Tibial artery (tissue), 4 donors: ENCODE data around the gene RING1.

Experiments
- DNase-seq, 2 donors: peaks; one replicate each; pipeline ENCODE4 v3.0.0-alpha.2; 2019
- H3K27ac ChIP-seq, 2 donors: fragments of 200-600 bp; sonication (generic) in 1 of 2; 1 replicate in 1 of 2; 2 replicates in 1 of 2; pipeline ENCODE4 v1.5.1; 2018 to 2019; ENCODE audit warnings: mild to moderate bottlenecking in 1 of 2
- H3K27me3 ChIP-seq, 2 donors: fragments of 200-600 bp; sonication (generic) in 1 of 2; one replicate each; pipeline versions ENCODE4 v1.5.1 to v1.6.0; 2016 to 2019
- H3K36me3 ChIP-seq, 3 donors: fragments of 200-600 bp; sonication (generic) in 2 of 3; one replicate each; pipeline ENCODE4 v1.5.1; 2016 to 2019; ENCODE audit warnings: mild to moderate bottlenecking in 2 of 3
- H3K4me1 ChIP-seq, 4 donors: fragments of 200-600 bp; sonication (generic) in 2 of 4; 1 replicate in 3 of 4; 2 replicates in 1 of 4; pipeline ENCODE4 v1.5.1; 2016 to 2019
- H3K4me3 ChIP-seq, 2 donors: fragments of 200-600 bp; sonication (generic) in 1 of 2; 1 replicate in 1 of 2; 2 replicates in 1 of 2; pipeline ENCODE4 v1.5.1; 2018 to 2019; ENCODE audit warnings: mild to moderate bottlenecking in 2 of 2
- H3K9me3 ChIP-seq, 3 donors: fragments of 200-600 bp; sonication (generic) in 1 of 3; one replicate each; pipeline ENCODE4 v1.5.1; 2016 to 2019
- intact Hi-C: fragments of 100-400 bp; cut with DNase I; formaldehyde crosslinking; loops from one replicate; pipeline ENCODE4 v1.15.0; 2023; ENCODE audit warnings: low total_unique reads
- TF ChIP-seq, protein P1 (sequence below), 2 experiments: fragments of 200-600 bp in 1 of 2; fragments of 450-650 bp in 1 of 2; IDR thresholded peaks; one replicate each; pipeline ENCODE4 v1.5.1; 2017 to 2019; ENCODE audit warnings: antibody characterized with exemption in 2 of 2, mild to moderate bottlenecking in 1 of 2, moderate library complexity in 1 of 2

The RING1 gene

DNA sequence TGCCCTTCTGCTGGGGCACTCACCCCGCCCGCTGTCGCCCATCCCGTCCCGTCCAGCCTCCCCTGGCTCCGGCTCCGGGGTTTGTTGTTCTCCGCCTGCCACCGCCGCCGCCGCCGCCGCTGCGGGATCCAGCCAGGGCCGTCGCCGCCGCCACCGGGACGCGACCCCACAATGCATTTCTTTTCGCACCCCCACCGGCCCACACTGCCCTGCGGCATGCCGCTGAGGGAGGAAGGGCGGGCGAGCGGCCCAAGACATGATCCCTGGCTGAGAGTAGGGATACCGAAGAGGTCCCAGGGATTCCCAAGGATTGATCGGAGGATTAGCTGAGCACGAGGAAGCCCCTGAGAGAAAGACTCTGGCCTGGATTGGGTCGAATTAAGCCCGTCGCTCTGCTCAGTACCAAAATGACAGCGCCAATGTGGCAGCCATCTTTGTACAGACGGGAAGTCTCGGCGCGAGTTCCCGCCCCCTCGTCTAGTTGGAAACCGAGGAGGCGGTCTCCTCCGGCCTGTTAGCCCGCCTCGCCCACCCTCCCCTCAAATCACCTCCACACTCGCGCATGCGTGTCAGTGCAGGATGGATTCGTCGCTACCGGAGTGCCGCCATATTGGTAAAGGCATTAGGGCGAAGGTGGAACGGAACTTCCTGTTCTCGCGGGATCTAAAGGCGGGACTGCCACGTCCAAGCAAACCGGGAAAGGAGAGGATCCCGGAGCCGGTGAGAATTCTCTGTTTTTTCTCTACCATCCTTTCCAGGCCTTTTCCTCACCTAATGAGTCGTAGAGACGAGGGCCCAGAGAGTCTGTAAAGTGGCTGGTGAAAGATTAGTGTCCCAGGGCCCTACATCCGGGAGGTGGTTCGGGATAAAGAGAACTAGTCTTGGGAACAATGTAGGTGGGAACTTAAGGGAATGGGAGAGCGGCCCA, 7.8 kb upstream of the RING1 start, which contains the start of the genes RXRB and SLC39A7:
Gene RXRB (minus strand): TSS at position 447 of the 928 bp plus-strand sequence. CDS start 189 bp downstream, at position 258.
Gene SLC39A7 (plus strand): TSS at position 649 of the 928 bp plus-strand sequence. CDS start 379 bp downstream, outside the sequence.
- intact Hi-C loops: loop anchor here (5.0 kb wide), 1 partner anchor 303 kb away; no protein-coding TSS in a partner anchor
- peak; percentile 100 for DNase-seq
- peaks cover 0 to 70% (median 56%) of the 10 kb centered on the region in 4 donors for H3K4me1 ChIP-seq
- TF ChIP-seq, protein P1, sequence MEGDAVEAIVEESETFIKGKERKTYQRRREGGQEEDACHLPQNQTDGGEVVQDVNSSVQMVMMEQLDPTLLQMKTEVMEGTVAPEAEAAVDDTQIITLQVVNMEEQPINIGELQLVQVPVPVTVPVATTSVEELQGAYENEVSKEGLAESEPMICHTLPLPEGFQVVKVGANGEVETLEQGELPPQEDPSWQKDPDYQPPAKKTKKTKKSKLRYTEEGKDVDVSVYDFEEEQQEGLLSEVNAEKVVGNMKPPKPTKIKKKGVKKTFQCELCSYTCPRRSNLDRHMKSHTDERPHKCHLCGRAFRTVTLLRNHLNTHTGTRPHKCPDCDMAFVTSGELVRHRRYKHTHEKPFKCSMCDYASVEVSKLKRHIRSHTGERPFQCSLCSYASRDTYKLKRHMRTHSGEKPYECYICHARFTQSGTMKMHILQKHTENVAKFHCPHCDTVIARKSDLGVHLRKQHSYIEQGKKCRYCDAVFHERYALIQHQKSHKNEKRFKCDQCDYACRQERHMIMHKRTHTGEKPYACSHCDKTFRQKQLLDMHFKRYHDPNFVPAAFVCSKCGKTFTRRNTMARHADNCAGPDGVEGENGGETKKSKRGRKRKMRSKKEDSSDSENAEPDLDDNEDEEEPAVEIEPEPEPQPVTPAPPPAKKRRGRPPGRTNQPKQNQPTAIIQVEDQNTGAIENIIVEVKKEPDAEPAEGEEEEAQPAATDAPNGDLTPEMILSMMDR (IDR thresholded peaks at IDR 0.05): peak in 1 of 2 experiments; percentile 7
- peak within 1 kb of the TSS; percentile 80 to 95 for H3K4me3 ChIP-seq
- peak within 1 kb of the TSS; percentile 93 to 94 for H3K27ac ChIP-seq
- peaks cover 28 to 48% (median 38%) of the 10 kb centered on the region in 3 donors for H3K36me3 ChIP-seq
- H3K9me3 ChIP-seq: no peaks in the 10 kb centered on the region
- no peaks in the 10 kb centered on the region for H3K27me3 ChIP-seq

DNA sequence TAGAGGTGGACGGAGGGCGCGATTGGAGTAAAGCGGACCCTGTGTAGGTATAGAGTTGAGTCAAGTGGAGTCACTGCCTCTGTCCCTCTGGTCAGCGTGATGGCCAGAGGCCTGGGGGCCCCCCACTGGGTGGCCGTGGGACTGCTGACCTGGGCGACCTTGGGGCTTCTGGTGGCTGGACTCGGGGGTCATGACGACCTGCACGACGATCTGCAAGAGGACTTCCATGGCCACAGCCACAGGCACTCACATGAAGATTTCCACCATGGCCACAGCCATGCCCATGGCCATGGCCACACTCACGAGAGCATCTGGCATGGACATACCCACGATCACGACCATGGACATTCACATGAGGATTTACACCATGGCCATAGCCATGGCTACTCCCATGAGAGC, 7.2 kb upstream of the RING1 start:
- TF ChIP-seq, protein P1 (IDR thresholded peaks at IDR 0.05): no peak
- intact Hi-C loops: loop anchor here (5.0 kb wide), 1 partner anchor 304 kb away; no protein-coding TSS in a partner anchor
- H3K27ac ChIP-seq: peak overlapping the region; percentile 93 to 94
- peaks cover 23 to 42% (median 31%) of the 10 kb centered on the region in 3 donors for H3K36me3 ChIP-seq
- peak overlapping the region; percentile 80 to 95 for H3K4me3 ChIP-seq
- no peak for DNase-seq
- peaks cover 0 to 70% (median 57%) of the 10 kb centered on the region in 4 donors for H3K4me1 ChIP-seq
- H3K27me3 ChIP-seq: no peaks in the 10 kb centered on the region
- no peaks in the 10 kb centered on the region for H3K9me3 ChIP-seq

DNA sequence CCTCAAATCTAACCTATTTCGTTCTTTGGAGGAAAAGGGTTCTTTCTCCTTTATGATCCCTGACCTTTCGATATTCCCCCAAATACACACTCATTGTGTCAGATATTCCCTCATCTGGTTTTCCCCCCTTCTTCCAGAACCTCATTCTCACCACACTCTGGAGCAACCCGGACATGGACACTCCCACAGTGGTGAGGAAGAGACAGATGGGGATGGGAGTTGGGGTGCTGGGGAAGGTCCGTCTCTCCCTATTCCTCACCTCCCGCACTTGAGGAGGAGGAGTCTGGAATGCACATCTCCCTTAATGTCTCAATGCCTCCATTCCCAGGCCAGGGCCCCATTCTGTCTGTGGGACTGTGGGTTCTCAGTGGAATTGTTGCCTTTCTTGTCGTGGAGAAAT, 6.4 kb upstream of the RING1 start:
- Histone ChIP-seq H3K4me1 (peaks cover 0 to 72% (median 60%) of the 10 kb centered on the region in 4 donors), H3K27me3 (no peaks in the 10 kb centered on the region), H3K36me3 (peaks cover 17 to 34% (median 23%) of the 10 kb centered on the region in 3 donors), H3K27ac (peak overlapping the region in 1 of 2 donors; percentile 93), H3K4me3 (peak overlapping the region; percentile 80 to 95), H3K9me3 (no peaks in the 10 kb centered on the region)
- TF ChIP-seq, protein P1 (IDR thresholded peaks at IDR 0.05): no peak
- intact Hi-C loops: loop anchor here (5.0 kb wide), 1 partner anchor 305 kb away; no protein-coding TSS in a partner anchor
- no peak for DNase-seq

DNA sequence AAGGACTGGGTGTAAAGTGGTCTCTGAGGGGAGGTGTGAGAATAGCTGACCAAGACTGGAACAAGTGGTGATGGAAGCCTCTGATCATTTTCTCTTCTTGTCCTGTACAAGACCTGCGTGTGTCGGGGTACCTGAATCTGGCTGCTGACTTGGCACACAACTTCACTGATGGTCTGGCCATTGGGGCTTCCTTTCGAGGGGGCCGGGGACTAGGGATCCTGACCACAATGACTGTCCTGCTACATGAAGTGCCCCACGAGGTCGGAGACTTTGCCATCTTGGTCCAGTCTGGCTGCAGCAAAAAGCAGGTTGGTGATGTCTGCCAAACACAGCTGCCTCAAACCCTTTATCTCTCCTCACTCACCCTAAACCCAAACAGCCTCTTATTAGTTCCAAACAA, 5.5 kb upstream of the RING1 start:
- Histone ChIP-seq H3K4me1 (peaks cover 0 to 73% (median 64%) of the 10 kb centered on the region in 4 donors), H3K4me3 (no peak overlapping the region), H3K9me3 (no peaks in the 10 kb centered on the region), H3K27ac (no peak overlapping the region), H3K36me3 (peaks cover 17 to 25% (median 22%) of the 10 kb centered on the region in 3 donors), H3K27me3 (no peaks in the 10 kb centered on the region)
- intact Hi-C loops: loop anchor here (5.0 kb wide), 1 partner anchor 305 kb away; no protein-coding TSS in a partner anchor
- TF ChIP-seq, protein P1 (IDR thresholded peaks at IDR 0.05): no peak
- peak in 1 of 2 donors; percentile 48 for DNase-seq

DNA sequence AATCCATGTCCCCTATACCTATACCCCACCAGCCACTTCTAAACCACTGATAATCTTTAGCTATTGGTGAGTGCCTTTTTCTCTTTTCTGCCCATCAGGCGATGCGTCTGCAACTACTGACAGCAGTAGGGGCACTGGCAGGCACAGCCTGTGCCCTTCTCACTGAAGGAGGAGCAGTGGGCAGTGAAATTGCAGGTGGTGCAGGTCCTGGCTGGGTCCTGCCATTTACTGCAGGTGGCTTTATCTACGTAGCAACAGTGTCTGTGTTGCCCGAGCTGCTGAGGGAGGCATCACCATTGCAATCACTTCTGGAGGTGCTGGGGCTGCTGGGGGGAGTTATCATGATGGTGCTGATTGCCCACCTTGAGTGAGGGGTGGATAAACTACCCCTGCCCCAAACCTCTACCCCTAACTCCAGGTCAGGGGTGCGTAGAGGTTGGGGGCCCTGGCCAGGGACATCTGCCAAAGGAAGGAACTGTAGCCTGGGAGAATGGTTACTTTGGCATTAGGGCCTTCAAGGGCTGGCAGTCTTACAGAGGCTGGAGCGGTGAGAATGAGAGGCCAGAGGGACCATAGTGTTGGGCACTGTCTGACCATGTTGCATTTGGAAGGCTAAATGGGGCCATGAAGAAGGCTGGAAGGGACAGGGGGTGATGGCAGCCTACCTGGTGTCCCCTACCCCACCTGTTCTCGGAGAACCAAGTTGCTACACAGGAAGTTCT, 4.7 kb upstream of the RING1 start:
- Histone ChIP-seq H3K4me3 (no peak overlapping the region), H3K27me3 (no peaks in the 10 kb centered on the region), H3K36me3 (peaks cover 17 to 22% (median 20%) of the 10 kb centered on the region in 3 donors), H3K27ac (no peak overlapping the region), H3K4me1 (peaks cover 0 to 65% (median 57%) of the 10 kb centered on the region in 4 donors), H3K9me3 (no peaks in the 10 kb centered on the region)
- DNase-seq: peak in 1 of 2 donors; percentile 47
- intact Hi-C loops: loop anchor here (5.0 kb wide), 1 partner anchor 306 kb away; no protein-coding TSS in a partner anchor
- TF ChIP-seq, protein P1 (IDR thresholded peaks at IDR 0.05): no peak
